Activated T-helper 17 cell treated with anti-CD3 and anti-CD28 coated beads, Interleukin-2, amount 50 U/mL, for 72 hours (primary cell): ENCODE data around the gene GMPR2. TPM values are rescaled to one million over a fixed set of nuclear protein-coding genes. Genes with fewer than 3 reads are reported as not detected.

ENCODE experiments used
- ATAC-seq: fragments of 150-1000 bp; cut with Tn5 transposase; replicated peaks from 2 replicates; pipeline ENCODE4 v1.10.0; 2021; ENCODE audit warnings: mild to moderate bottlenecking, moderate library complexity
- H3K27ac Mint-ChIP-seq: one replicate; pipeline ENCODE4 v1.8.0; 2022; ENCODE audit warnings: mixed read lengths
- H3K27me3 Mint-ChIP-seq: one replicate; pipeline ENCODE4 v1.8.0; 2022; ENCODE audit warnings: mixed read lengths
- H3K36me3 Mint-ChIP-seq: one replicate; pipeline ENCODE4 v1.8.0; 2022; ENCODE audit warnings: low read depth, mild to moderate bottlenecking, mixed read lengths
- H3K4me1 Mint-ChIP-seq: one replicate; pipeline ENCODE4 v1.8.0; 2022; ENCODE audit warnings: mixed read lengths
- H3K4me3 Mint-ChIP-seq: one replicate; pipeline ENCODE4 v1.8.0; 2022; ENCODE audit warnings: mild to moderate bottlenecking, mixed read lengths
- H3K9me3 Mint-ChIP-seq: one replicate; pipeline ENCODE4 v1.8.0; 2022; ENCODE audit warnings: mixed read lengths
- total RNA-seq, 2 donors: library from RNA; stranded (reverse); gene quantifications; one replicate each; pipeline ENCODE4 v1.2.3, GENCODE V29; 2022

GMPR2 gene
- total RNA-seq, 2 donors from 2014 or later, result 73.2 to 85.0 TPM

DNA sequence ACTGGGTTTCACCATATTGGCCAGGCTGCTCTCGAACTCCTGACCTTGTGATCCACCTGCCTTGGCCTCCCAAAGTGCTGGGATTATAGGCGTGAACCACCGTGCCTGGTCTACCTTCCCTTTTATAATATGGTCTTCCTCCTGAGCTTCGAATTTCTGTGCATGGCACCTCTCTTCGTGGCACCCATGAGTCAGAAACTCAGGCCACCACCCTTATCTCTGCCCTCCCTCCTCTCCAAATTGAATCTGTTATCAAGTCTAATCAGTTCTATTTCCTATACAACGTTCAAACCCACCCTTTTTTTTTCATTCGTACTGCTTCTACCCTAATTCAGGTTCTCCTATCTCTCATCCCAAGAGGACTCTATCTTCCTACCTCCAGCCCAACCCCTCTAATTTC, 14.7 kb downstream of the GMPR2 start:
- H3K9me3 Mint-ChIP-seq, result no peaks in the 10 kb centered on the region
- H3K4me3 Mint-ChIP-seq, result peak overlapping the region; percentile 71
- peaks cover 31% of the 10 kb centered on the region for H3K4me1 Mint-ChIP-seq

DNA sequence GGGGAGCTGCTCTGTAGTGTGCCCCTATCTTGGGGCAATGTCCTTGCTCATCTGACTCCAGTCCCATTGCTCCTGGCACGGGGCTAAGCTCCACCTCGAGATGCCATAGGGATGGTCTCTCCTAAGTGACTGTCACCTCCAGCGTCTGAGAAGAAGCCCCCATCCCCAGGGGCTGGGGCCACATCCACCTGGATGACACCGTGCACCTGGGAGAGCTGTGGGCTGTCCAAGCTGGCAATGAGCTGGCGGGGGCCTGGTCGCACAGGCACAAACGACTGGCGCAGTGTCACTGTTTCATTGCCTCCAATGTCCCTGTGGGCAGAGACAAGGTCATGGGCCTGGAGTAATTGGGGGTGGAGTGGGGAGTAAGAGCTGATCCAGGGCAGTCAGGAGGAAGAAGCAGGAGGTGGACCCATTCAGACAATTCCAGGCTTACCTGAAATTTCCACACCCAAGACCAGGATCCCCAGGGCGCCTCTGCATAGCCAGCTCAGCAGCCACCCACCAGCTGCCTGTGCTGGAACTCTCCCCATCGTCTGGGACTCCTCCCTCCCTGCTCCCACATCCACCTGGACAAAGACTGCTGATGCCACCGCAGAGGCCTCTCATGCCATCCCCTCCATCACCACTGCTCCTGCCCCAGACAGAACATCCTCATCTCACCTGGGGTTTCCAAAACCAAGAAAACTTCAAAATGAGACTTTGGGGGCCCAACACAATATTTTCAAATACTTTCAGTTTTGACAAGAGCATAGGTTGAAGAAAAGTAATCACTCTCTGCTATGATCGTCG, 16.7 kb downstream of the GMPR2 start:
- peaks cover 31% of the 10 kb centered on the region for H3K4me1 Mint-ChIP-seq
- ATAC-seq, result no peak
- H3K36me3 Mint-ChIP-seq, result peaks cover 13% of the 10 kb centered on the region
- no peak overlapping the region for H3K4me3 Mint-ChIP-seq
- H3K27ac Mint-ChIP-seq, result no peak overlapping the region
- no peaks in the 10 kb centered on the region for H3K9me3 Mint-ChIP-seq
- no peaks in the 10 kb centered on the region for H3K27me3 Mint-ChIP-seq

More for the DNA sequence above, 14.7 kb downstream of the GMPR2 start:
- Mint-ChIP-seq H3K36me3 (peaks cover 2% of the 10 kb centered on the region), H3K27me3 (no peaks in the 10 kb centered on the region), H3K27ac (peak overlapping the region; percentile 91)
- ATAC-seq, result no peak

DNA sequence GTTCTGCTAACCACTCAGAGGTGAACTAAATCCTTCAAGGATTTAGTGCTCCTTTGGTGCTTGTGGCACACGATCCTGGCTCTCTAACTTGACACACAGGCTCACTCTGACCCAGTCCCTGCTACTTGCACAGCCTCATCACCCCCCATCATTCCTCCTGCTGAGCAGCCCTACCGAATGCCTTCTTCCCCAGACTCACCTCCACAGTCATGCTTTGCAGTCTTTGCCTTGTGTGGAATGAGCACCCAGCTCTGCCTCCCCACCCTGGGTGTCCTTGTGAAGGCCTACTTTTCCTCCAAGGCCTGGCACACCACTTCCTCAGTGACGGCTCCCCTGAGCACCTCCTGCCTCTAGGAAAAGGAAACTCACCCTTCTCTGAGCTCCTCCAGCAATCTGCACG, 17.6 kb downstream of the GMPR2 start:
- H3K9me3 Mint-ChIP-seq, result no peaks in the 10 kb centered on the region
- peak overlapping the region; percentile 12 for H3K4me3 Mint-ChIP-seq
- H3K27me3 Mint-ChIP-seq, result no peaks in the 10 kb centered on the region
- no peak for ATAC-seq
- H3K4me1 Mint-ChIP-seq, result peaks cover 31% of the 10 kb centered on the region
- H3K27ac Mint-ChIP-seq, result peak overlapping the region; percentile 74
- H3K36me3 Mint-ChIP-seq, result peaks cover 15% of the 10 kb centered on the region

GRCh38 chr14:24251880-24252288, 19.2 kb downstream of the GMPR2 start:
- ATAC-seq, result no peak
- Mint-ChIP-seq H3K27me3 (no peaks in the 10 kb centered on the region), H3K4me1 (peaks cover 28% of the 10 kb centered on the region), H3K4me3 (no peak overlapping the region), H3K27ac (peak overlapping the region; percentile 29), H3K36me3 (peaks cover 19% of the 10 kb centered on the region), H3K9me3 (no peaks in the 10 kb centered on the region)

- ATAC-seq, result no peak
- no peaks in the 10 kb centered on the region for H3K27me3 Mint-ChIP-seq
- no peak overlapping the region for H3K4me3 Mint-ChIP-seq
- peaks cover 19% of the 10 kb centered on the region for H3K36me3 Mint-ChIP-seq
- no peak overlapping the region for H3K27ac Mint-ChIP-seq
- H3K9me3 Mint-ChIP-seq, result no peaks in the 10 kb centered on the region
- H3K4me1 Mint-ChIP-seq, result peaks cover 22% of the 10 kb centered on the region
These were observed 19.8 kb downstream of the GMPR2 start for GRCh38 chr14:24252289-24253124.

GRCh38 chr14:24253936-24254335, 21.2 kb downstream of the GMPR2 start:
- Mint-ChIP-seq H3K9me3 (no peaks in the 10 kb centered on the region), H3K36me3 (peaks cover 19% of the 10 kb centered on the region), H3K27ac (no peak overlapping the region), H3K27me3 (no peaks in the 10 kb centered on the region), H3K4me1 (peaks cover 15% of the 10 kb centered on the region), H3K4me3 (no peak overlapping the region)
- no peak for ATAC-seq

DNA sequence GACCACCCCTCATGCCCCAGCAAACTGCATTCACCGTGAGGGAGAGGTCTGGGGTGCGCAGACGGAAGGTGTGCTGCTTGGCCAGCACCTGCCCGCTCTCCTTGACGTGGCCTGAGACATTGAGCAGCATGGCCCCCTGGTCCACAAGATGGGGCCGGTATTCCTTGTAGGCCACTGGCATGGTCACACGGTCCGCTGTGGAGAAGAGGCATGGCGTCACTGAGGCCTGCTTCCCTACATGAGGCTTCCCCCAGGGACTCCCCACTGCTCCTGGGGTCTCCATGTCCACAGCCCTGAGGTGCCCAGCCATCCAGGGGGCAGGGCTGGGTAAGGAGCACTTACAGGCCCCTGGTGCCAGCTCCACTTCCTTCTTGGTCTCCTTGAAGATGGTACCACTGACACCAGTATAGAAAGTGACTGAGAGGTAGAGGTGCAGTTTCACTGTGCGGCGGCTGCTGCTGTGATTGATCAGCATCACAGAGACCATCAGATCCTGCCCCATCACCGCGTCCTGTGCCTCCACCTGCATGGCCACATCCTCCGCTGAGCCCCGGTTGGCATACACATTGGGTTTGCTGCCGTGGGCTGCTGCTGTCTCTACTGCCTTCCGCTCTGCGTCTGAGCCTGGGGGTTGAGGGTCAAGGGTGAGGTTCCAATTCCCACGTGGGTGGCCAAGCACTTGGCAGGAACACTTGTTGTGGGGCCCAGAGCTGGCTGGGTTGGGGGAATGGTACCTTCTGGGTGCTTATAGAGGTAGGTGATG, 22.1 kb downstream of the GMPR2 start:
- Mint-ChIP-seq H3K27me3 (no peaks in the 10 kb centered on the region), H3K4me1 (peaks cover 15% of the 10 kb centered on the region), H3K36me3 (peaks cover 19% of the 10 kb centered on the region), H3K4me3 (no peak overlapping the region), H3K27ac (no peak overlapping the region), H3K9me3 (no peaks in the 10 kb centered on the region)
- ATAC-seq, result no peak

GRCh38 chr14:24255438-24255837, 22.7 kb downstream of the GMPR2 start:
- Mint-ChIP-seq H3K9me3 (no peaks in the 10 kb centered on the region), H3K27me3 (no peaks in the 10 kb centered on the region), H3K27ac (no peak overlapping the region), H3K4me3 (no peak overlapping the region), H3K36me3 (peaks cover 19% of the 10 kb centered on the region), H3K4me1 (peaks cover 11% of the 10 kb centered on the region)
- ATAC-seq, result no peak

- Mint-ChIP-seq H3K27me3 (no peaks in the 10 kb centered on the region), H3K4me1 (peaks cover 6% of the 10 kb centered on the region), H3K4me3 (no peak overlapping the region), H3K27ac (no peak overlapping the region), H3K36me3 (peaks cover 23% of the 10 kb centered on the region), H3K9me3 (no peaks in the 10 kb centered on the region)
- no peak for ATAC-seq
These were observed 23.4 kb downstream of the GMPR2 start for GRCh38 chr14:24255931-24256711.

- H3K4me3 Mint-ChIP-seq, result no peak overlapping the region
- peaks cover 24% of the 10 kb centered on the region for H3K36me3 Mint-ChIP-seq
- no peaks in the 10 kb centered on the region for H3K4me1 Mint-ChIP-seq
- no peak for ATAC-seq
- no peaks in the 10 kb centered on the region for H3K9me3 Mint-ChIP-seq
- H3K27ac Mint-ChIP-seq, result no peak overlapping the region
- H3K27me3 Mint-ChIP-seq, result no peaks in the 10 kb centered on the region
These were observed 24.2 kb downstream of the GMPR2 start for GRCh38 chr14:24256960-24257359.

GRCh38 chr14:24258119-24258518, 25.4 kb downstream of the GMPR2 start:
- Mint-ChIP-seq H3K27me3 (no peaks in the 10 kb centered on the region), H3K4me3 (no peak overlapping the region), H3K36me3 (peaks cover 24% of the 10 kb centered on the region), H3K9me3 (no peaks in the 10 kb centered on the region), H3K4me1 (no peaks in the 10 kb centered on the region), H3K27ac (no peak overlapping the region)
- ATAC-seq, result no peak

DNA sequence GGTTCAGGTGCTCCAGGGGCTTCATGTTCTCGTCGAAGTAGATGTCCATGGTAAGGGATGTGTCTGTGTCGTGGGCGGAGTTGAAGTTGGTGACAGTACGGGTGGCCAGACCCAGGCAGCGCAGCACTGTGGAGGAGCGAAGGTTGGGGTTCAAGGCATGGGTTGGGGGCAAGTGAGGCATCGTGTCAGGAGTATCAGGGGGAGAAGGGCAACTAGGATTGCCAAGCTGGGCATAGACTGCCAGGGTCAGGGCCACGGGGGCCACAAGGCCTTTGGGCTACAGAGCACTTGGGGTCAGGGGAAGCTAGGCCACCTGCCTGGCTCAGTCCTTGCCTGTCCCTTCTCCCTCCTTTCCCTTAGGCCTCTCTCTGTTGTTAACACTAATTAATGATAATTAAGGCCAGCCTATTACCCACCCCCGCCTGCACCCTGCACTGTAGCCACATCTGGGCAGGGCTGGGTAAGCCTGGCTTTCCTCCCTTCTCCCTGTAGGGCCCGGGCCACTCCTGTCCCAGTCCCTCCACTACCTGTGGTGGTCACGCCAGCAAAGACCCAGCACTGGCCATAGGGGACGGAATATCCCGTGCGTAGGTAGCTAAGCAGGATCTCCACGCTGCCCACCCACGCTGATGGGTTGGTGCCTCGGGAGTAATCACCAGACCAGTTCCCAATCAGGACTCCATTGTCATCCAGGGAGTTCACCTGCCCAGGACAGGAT, 26.0 kb downstream of the GMPR2 start:
- no peaks in the 10 kb centered on the region for H3K4me1 Mint-ChIP-seq
- H3K36me3 Mint-ChIP-seq, result peaks cover 19% of the 10 kb centered on the region
- H3K27me3 Mint-ChIP-seq, result no peaks in the 10 kb centered on the region
- H3K9me3 Mint-ChIP-seq, result no peaks in the 10 kb centered on the region
- H3K27ac Mint-ChIP-seq, result no peak overlapping the region
- H3K4me3 Mint-ChIP-seq, result no peak overlapping the region
- ATAC-seq, result no peak

GRCh38 chr14:24259282-24260025, 26.7 kb downstream of the GMPR2 start:
- no peak overlapping the region for H3K27ac Mint-ChIP-seq
- H3K9me3 Mint-ChIP-seq, result no peaks in the 10 kb centered on the region
- H3K4me3 Mint-ChIP-seq, result no peak overlapping the region
- H3K27me3 Mint-ChIP-seq, result no peaks in the 10 kb centered on the region
- H3K36me3 Mint-ChIP-seq, result peaks cover 12% of the 10 kb centered on the region
- ATAC-seq, result no peak
- H3K4me1 Mint-ChIP-seq, result no peaks in the 10 kb centered on the region
